Neural cell (in vitro differentiated cells): Measurements from ENCODE around the gene CASTOR1. TPM values are rescaled to one million over a fixed set of nuclear protein-coding genes. Genes with fewer than 3 reads are reported as not detected.

ENCODE experiments used
- H2AFZ ChIP-seq: fragments of 200-600, 300-800 bp; sonication (generic), shearing (Covaris generic); 2 replicates; pipeline ENCODE4 v1.6.0; 2014; ENCODE audit warnings: low read depth, mild to moderate bottlenecking, antibody characterized with exemption, low read length, moderate library complexity
- H3F3A ChIP-seq: fragments of 200-600 bp; shearing (Covaris generic); 2 replicates; pipeline ENCODE4 v1.6.1; 2016; ENCODE audit warnings: mild to moderate bottlenecking, moderate library complexity, mixed read lengths, antibody characterized with exemption, low read length; ENCODE audit not compliant: insufficient read depth, poor library complexity, severe bottlenecking
- H3K27ac ChIP-seq: fragments of 200-600, 300-800 bp; sonication (generic), shearing (Covaris generic); 2 replicates; pipeline ENCODE4 v1.5.1; 2014; ENCODE audit warnings: mild to moderate bottlenecking, low read length, moderate library complexity
- H3K27me3 ChIP-seq: fragments of 300-800, 200-600 bp; sonication (generic), shearing (Covaris generic); 2 replicates; pipeline ENCODE4 v1.6.0; 2014; ENCODE audit warnings: mild to moderate bottlenecking, low read depth, low read length, moderate library complexity; ENCODE audit not compliant: insufficient read depth
- H3K36me3 ChIP-seq: fragments of 300-800, 200-600 bp; sonication (generic), shearing (Covaris generic); 2 replicates; pipeline ENCODE4 v1.5.1; 2014; ENCODE audit warnings: mild to moderate bottlenecking, antibody characterized with exemption, low read length, moderate library complexity; ENCODE audit not compliant: insufficient read depth
- H3K4me2 ChIP-seq: fragments of 300-800, 200-600 bp; sonication (generic), shearing (Covaris generic); 2 replicates; pipeline ENCODE4 v1.6.0; 2014; ENCODE audit warnings: mild to moderate bottlenecking, low read length
- H3K4me3 ChIP-seq: fragments of 300-800, 200-600 bp; sonication (generic), shearing (Covaris generic); 2 replicates; pipeline ENCODE4 v1.5.1; 2014; ENCODE audit warnings: mild to moderate bottlenecking, low read length, moderate library complexity
- H3K79me2 ChIP-seq: fragments of 200-600 bp; shearing (Covaris generic); replicated peaks from 2 replicates; pipeline ENCODE4 v1.6.0; 2014; ENCODE audit warnings: mild to moderate bottlenecking, low read length, moderate library complexity; ENCODE audit not compliant: insufficient read depth
- H3K9ac ChIP-seq: fragments of 300-800, 200-600 bp; sonication (generic), shearing (Covaris generic); 2 replicates; pipeline ENCODE4 v1.6.1; 2016; ENCODE audit warnings: mild to moderate bottlenecking, low read length, mixed read lengths
- H3K9me2 ChIP-seq: fragments of 200-600 bp; shearing (Covaris generic); 2 replicates; pipeline ENCODE4 v1.6.1; 2016; ENCODE audit warnings: mild to moderate bottlenecking, low read length, mixed read lengths; ENCODE audit not compliant: insufficient read depth
- H3K9me3 ChIP-seq: fragments of 200-600, 300-800 bp; sonication (generic), shearing (Covaris generic); 2 replicates; pipeline ENCODE4 v1.6.1; 2016; ENCODE audit warnings: mild to moderate bottlenecking, mixed run types, low read length, moderate library complexity, mixed read lengths
- H4K20me1 ChIP-seq: fragments of 200-600 bp; shearing (Covaris generic); 2 replicates; pipeline ENCODE4 v1.6.1; 2016; ENCODE audit warnings: mild to moderate bottlenecking, mixed run types; ENCODE audit not compliant: insufficient read depth
- EP300 ChIP-seq: fragments of 450-650 bp; conservative IDR thresholded peaks from 2 replicates; pipeline ENCODE4 v1.6.1; 2014; ENCODE audit warnings: antibody characterized with exemption, mild to moderate bottlenecking, moderate library complexity; ENCODE audit not compliant: poor library complexity, severe bottlenecking
- EZH2 ChIP-seq: fragments of 200-600, 300-800 bp; shearing (Covaris generic), sonication (generic); IDR thresholded peaks from 2 replicates; pipeline ENCODE4 v1.6.1; 2014; ENCODE audit warnings: antibody characterized with exemption, low read length, borderline replicate concordance, mild to moderate bottlenecking; ENCODE audit not compliant: insufficient read depth, poor library complexity, severe bottlenecking
- MXI1 ChIP-seq: fragments of 450-650 bp; conservative IDR thresholded peaks from 2 replicates; pipeline ENCODE4 v1.6.1; 2014; ENCODE audit warnings: antibody characterized with exemption, mild to moderate bottlenecking; ENCODE audit not compliant: poor library complexity, severe bottlenecking
- POLR2AphosphoS5 ChIP-seq: IDR thresholded peaks from 2 replicates; pipeline ENCODE4 v1.6.1; 2012
- RAD21 ChIP-seq: fragments of 450-650 bp; conservative IDR thresholded peaks from 2 replicates; pipeline ENCODE4 v1.6.1; 2014; ENCODE audit warnings: antibody characterized with exemption, mild to moderate bottlenecking, moderate library complexity
- SMC3 ChIP-seq: fragments of 450-650 bp; conservative IDR thresholded peaks from 2 replicates; pipeline ENCODE4 v1.6.1; 2014; ENCODE audit warnings: antibody characterized with exemption, mild to moderate bottlenecking, moderate library complexity; ENCODE audit not compliant: poor library complexity
- TAF1 ChIP-seq: IDR thresholded peaks from 2 replicates; pipeline ENCODE4 v1.6.1; 2012; ENCODE audit warnings: low read depth
- polyA plus RNA-seq: library from polyadenylated mRNA; depleted of rRNA; stranded (reverse); fragments of >200 nt; gene quantifications from 2 replicates; pipeline ENCODE4 v1.2.3, GENCODE V29; 2014
- TF ChIP-seq, protein P1 (sequence below): fragments of 450-650 bp; IDR thresholded peaks from 2 replicates; pipeline ENCODE4 v1.5.1; 2014; ENCODE audit warnings: antibody characterized with exemption, mild to moderate bottlenecking, moderate library complexity; ENCODE audit not compliant: poor library complexity, severe bottlenecking
- TF ChIP-seq, protein P2 (sequence below): IDR thresholded peaks from 2 replicates; pipeline ENCODE4 v1.6.1; 2012; ENCODE audit warnings: borderline replicate concordance

The CASTOR1 gene
- polyA plus RNA-seq, 1 donor from 2014 or later: 2.2 TPM

DNA sequence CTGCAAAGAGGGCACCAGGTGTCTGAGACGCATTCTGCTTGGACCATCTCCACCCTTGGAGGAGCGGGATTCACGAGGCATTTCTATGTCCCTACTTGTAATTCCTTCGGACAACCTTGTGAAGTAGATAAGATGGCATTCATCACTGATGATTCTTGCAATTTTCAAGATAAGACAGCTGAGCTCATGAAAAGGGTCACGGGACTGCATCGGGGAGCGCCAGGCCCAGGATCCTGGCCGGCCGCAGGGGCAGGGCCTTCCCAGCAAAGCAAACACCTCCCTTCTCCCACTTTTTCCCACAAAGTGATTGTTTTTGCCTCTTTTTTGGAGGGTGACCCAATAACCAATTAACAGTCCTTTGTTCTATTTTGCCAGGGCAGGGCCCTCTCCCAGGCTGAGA, 51.2 kb downstream of the CASTOR1 start:
- Histone ChIP-seq H4K20me1 (no peaks in the 10 kb centered on the region), H3K9me3 (no peaks in the 10 kb centered on the region), H3K79me2 (no peaks in the 10 kb centered on the region), H3F3A (no peaks in the 10 kb centered on the region), H2AFZ (no peak overlapping the region), H3K36me3 (no peaks in the 10 kb centered on the region), H3K9me2 (no peaks in the 10 kb centered on the region), H3K9ac (no peak overlapping the region), H3K27me3 (no peaks in the 10 kb centered on the region), H3K4me2 (no peak overlapping the region), H3K27ac (no peak overlapping the region), H3K4me3 (no peak overlapping the region)
- TF ChIP-seq TAF1 (no peak), EP300 (no peak), RAD21 (no peak), MXI1 (no peak), EZH2 (no peak), SMC3 (no peak), POLR2AphosphoS5 (no peak)
- TF ChIP-seq, protein P1, sequence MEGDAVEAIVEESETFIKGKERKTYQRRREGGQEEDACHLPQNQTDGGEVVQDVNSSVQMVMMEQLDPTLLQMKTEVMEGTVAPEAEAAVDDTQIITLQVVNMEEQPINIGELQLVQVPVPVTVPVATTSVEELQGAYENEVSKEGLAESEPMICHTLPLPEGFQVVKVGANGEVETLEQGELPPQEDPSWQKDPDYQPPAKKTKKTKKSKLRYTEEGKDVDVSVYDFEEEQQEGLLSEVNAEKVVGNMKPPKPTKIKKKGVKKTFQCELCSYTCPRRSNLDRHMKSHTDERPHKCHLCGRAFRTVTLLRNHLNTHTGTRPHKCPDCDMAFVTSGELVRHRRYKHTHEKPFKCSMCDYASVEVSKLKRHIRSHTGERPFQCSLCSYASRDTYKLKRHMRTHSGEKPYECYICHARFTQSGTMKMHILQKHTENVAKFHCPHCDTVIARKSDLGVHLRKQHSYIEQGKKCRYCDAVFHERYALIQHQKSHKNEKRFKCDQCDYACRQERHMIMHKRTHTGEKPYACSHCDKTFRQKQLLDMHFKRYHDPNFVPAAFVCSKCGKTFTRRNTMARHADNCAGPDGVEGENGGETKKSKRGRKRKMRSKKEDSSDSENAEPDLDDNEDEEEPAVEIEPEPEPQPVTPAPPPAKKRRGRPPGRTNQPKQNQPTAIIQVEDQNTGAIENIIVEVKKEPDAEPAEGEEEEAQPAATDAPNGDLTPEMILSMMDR: no peak
- TF ChIP-seq, protein P2, sequence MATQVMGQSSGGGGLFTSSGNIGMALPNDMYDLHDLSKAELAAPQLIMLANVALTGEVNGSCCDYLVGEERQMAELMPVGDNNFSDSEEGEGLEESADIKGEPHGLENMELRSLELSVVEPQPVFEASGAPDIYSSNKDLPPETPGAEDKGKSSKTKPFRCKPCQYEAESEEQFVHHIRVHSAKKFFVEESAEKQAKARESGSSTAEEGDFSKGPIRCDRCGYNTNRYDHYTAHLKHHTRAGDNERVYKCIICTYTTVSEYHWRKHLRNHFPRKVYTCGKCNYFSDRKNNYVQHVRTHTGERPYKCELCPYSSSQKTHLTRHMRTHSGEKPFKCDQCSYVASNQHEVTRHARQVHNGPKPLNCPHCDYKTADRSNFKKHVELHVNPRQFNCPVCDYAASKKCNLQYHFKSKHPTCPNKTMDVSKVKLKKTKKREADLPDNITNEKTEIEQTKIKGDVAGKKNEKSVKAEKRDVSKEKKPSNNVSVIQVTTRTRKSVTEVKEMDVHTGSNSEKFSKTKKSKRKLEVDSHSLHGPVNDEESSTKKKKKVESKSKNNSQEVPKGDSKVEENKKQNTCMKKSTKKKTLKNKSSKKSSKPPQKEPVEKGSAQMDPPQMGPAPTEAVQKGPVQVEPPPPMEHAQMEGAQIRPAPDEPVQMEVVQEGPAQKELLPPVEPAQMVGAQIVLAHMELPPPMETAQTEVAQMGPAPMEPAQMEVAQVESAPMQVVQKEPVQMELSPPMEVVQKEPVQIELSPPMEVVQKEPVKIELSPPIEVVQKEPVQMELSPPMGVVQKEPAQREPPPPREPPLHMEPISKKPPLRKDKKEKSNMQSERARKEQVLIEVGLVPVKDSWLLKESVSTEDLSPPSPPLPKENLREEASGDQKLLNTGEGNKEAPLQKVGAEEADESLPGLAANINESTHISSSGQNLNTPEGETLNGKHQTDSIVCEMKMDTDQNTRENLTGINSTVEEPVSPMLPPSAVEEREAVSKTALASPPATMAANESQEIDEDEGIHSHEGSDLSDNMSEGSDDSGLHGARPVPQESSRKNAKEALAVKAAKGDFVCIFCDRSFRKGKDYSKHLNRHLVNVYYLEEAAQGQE: no peak

DNA sequence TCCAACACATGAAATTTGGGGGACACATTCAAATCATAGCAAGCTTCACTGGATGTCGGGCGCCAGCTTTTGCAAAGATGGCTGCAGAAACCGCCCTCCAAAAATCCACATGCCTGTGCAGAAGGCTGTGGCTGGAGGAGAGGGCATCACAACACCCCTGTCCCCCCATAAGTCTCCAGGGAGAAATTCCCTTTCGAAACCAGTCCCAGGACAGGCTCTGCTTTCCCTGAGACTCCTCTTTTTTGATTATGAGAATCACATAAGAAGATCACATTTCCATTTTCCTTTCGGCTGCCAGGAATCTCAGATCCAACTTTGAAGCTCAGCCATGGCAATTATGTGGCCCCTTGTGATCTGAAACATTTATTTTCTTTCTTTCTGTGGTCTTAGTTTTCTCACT, 52.4 kb downstream of the CASTOR1 start:
- Histone ChIP-seq H3K9ac (no peak overlapping the region), H3F3A (no peaks in the 10 kb centered on the region), H3K4me3 (no peak overlapping the region), H3K79me2 (no peaks in the 10 kb centered on the region), H3K4me2 (no peak overlapping the region), H4K20me1 (no peaks in the 10 kb centered on the region), H3K36me3 (no peaks in the 10 kb centered on the region), H3K9me2 (no peaks in the 10 kb centered on the region), H3K9me3 (no peaks in the 10 kb centered on the region), H2AFZ (no peak overlapping the region), H3K27me3 (no peaks in the 10 kb centered on the region), H3K27ac (no peak overlapping the region)
- TF ChIP-seq EP300: no peak
- TF ChIP-seq EZH2: no peak
- TF ChIP-seq POLR2AphosphoS5: no peak
- no peak for TF ChIP-seq MXI1
- no peak for TF ChIP-seq TAF1
- no peak for TF ChIP-seq RAD21
- TF ChIP-seq, protein P1: no peak
- TF ChIP-seq, protein P2: no peak
- no peak for TF ChIP-seq SMC3
